ENCODE measurements around the gene ASPDH.

ASPDH gene

DNA sequence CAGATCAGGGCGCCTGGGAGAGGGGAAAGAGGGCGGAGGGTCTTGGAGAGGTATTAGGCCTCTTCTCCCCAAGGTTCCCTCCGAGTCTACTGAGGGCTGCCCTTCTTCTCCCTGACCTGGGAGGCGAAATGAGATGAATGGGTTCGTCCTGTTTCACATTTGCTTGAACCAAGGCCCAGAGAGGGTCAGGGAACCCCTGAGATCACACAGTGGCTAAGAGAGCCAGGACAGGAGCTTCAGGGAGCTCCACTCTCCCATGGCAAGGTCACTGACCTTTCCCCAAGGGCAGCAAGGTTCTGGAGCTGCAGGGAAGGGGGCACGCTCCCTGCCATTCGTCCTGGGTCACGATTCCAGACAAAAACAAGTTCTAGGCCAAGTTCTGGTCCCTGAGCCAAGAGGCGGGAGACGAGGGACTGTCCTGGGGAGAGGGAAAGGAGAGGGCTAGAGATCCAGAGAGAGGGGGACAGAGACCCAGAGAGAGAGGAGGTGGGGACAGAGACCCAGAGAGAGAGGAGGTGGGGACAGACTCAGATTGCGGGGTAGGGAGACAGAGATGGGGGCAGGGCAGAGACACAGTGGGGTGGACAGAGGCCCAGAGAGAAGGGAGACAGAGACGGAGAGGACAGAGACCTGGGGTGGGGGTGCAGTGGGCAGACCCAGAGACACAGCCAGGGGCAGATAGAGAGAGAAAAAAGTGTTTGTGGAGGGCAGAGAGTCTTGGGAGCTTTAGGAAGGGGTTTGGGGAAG is 541 bp downstream of the ASPDH start:
- DNase-seq: no peak

GRCh38 chr19:50512112-50512998 is 1.4 kb downstream of the ASPDH start:
- no peak for DNase-seq

GRCh38 chr19:50511069-50511822 is 2.5 kb downstream of the ASPDH start, which contains the start of gene JOSD2:
JOSD2 (minus strand) TSS chr19:50511191; CDS start chr19:50510431, 760 bp downstream.
- DNase-seq: peak; percentile 99

- DNase-seq: no peak
Measured at GRCh38 chr19:50510700-50511068, 3.0 kb downstream of the ASPDH start.

DNA sequence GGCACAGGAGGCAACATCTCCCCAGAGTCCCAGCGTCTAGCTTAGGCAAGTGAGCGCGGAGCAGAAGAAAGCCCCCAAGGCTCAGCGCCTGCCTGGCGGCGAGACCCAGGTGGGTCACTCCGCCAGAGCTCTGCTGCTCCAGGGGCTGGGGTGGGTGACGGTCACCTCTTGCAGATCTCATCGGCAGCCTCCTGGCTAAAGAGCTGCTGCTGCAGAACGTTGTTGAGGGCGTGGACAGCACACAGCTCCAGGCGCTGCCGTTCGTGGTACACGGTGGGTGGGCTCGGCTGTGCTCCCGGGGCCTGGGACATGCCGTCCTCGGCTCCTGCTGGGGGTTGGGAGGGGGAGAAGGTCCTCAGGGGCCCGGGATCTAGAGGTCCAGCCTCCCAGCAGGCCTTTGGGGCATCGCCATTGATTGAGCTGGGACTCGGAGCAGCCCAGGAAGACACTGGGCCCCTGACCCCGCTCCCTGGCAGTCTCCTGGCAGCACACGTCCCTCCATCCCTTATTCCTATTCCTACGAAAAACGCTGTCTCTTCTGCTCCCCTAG is 3.5 kb downstream of the ASPDH start:
- no peak for DNase-seq

DNA sequence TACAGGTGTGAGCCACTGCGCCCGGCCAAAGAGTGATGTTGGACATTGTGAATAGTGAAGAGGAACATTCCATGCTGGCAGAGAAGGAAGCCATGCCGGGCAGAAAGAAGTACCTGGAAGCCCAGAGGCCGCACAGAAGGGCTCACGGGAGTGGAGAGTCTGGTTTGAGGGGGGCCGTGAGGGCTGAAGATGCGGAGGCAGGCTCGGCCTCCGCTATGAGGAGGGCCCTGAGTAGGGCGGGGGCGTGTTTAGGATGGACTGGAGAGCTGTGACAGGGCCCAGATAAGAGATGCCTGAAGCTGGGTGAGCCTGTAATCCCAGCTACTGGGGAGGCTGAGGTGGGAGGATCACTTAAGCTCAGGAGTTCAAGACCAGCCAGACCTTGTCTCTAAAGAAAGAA is 4.3 kb downstream of the ASPDH start:
- no peak for DNase-seq

GRCh38 chr19:50508843-50509190 is 4.9 kb downstream of the ASPDH start:
- DNase-seq: no peak

GRCh38 chr19:50507376-50507775 is 6.3 kb downstream of the ASPDH start:
- DNase-seq: no peak

DNA sequence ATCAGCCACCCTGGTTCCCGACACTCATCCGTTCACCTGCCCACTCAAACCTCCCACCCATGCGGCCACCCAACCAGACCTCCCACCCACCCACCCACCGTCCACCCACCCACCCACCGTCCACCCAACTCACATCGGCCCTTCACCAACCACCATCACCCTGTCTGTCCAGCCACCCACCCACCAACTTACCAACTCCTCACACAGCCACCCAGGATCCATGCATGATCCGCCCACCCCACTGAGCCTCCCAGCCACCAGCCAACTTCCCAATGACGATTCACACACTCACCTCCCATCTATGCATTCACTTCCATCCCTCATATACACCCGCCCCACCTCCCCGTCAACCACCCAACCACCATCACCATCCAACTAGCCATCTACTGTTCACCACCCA is 7.0 kb downstream of the ASPDH start:
- DNase-seq: no peak

DNA sequence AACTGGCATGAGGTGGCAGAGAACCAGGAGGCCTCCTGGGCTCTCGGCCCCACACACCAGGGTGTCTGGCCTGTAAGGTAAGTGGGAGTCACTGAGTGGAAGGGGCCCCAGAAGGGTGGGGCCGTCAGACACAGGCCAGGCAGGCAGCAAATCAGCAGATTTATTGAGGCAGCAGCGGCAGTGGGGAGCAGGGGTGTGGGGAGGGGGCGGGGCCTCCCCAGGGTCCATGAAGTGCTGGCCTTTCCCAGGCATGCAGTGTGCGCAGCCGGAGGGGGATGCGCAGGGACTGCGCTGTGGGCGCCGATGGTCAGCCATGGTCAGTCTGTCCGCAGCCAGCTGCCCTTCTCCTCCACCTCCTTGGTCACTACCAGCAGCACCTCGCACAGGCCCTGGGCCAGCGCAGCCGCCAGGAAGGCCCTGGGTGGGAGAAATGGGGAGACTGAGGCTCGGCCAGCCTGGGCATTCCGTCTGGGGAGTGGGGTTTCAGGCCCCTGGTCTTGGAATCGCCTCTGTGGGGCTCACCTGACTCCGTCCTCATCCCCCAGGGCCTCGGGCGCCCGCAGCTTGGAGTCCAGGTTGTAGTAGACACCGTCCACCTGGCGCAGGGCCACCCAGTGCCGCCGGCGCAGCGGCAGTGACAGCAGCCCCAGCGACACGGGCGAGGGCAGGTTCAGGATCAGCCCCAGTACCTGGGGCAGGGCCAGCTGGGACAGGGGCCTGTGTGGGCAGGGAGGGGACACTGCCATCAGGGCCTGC is 7.7 kb downstream of the ASPDH start:
- DNase-seq: no peak

DNA sequence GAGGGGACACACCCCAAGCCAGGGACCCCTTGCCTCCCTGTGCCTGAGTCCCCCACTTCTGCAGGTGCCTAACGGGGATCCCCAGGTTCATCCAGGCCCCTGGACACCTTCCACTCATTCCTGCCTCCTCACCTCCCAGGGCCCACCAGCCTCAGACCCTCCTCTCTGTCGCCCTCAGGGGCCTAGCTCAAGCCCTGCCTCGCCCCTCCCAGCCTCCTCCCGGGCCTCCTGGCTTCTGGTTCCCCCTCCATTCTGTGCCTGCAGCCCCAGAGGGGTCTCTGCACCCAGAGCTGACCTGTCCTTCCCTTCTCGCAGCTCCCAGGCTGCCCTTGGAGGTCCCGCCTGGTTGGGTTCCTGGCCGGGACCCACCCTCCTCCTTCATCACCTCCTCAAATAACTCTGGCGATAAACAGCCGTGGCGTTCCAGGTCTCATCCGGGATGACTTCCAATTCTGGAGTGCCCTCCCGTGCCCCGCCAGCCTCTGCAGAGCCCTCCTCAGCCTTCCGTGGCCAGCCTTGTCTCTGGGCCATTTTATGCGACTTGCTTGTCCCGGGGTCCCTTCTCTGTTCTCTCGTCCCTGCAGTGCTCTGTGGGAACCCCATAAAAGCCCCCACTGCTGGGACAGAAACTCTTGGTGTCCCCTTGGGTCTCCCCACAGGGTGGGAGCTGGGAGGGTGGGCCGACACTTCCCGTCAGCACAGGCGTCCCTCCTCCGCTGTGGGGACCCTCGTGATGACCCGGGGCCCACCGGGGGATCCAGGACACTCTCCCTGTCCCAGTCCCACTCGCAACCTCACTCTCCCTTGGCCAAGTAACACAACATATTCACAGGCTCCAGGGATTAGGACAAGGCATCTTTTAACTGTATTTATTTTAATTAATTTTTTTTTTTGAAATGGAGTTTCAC is 11.9 kb downstream of the ASPDH start:
- no peak for DNase-seq

DNA sequence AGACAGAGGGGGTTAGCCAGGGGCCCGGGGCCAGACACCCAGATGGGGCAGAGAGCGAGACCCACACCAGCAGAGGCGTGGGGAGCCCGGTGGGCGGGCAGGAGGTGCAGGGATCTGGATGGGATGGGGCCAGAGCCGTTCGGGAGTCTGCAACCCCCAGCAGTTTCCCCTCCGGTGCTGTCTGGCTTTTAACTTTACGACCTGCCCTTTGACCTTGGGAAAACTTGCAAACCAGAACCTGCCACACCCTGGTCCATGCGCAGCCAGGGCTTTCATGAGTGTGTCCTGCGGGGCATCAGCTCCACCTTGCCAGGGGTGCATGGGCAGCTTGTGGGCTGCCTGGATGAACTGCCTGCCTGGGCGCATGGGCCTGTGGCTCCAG is 12.5 kb downstream of the ASPDH start:
- DNase-seq: no peak

DNA sequence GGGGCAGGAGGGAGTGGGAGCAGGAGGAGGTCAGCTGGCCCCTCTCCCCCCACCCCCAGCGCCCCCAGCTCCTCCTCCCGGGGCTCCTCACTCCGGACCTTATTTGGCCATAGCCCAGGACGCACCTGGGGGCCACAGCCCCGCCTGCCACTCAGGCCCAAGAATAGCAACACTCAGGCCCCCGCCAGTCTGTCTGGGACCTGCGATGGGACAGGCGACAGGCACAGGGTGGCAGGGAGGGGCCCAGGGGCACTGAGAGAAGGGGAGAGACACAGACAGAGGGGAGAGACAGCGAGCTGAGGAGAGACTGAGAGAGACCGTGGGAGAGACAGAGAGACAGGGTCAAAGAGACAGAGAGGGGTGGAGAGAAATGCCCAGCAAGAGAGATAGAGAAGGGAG is 13.0 kb downstream of the ASPDH start:
- DNase-seq: no peak

DNA sequence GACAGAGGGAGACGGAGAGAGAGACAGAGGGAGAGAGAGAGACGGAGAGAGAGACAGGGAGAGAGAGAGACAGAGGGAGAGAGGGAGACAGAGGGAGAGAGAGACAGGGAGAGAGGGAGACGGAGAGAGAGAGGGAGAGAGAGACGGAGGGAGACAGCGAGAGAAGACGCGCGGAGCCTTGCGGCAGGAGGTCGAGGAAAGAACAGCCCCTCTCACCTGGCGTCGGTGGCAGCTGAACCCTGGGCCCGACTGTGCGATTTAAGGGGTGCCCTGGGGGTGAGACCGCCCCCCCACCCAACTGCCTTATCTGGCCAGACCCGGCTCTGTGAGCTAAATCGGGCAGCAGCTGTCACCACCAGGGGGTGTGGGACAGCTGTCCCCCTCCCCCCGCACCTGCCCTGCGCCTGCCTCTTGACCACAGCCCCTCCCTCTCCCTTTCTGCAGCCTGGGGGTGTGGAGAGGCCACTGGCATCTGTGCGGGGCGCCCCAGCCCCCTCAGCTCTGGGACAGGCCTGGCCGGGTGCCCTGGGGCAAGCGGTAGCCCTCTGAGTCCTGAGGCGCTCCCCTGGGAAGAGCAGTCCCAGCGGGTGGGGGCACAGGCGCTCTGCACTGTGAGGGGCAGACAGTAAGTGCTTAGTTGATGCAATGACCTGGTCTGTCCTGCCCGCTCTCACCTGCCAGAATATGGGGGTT is 13.5 kb downstream of the ASPDH start:
- no peak for DNase-seq

GRCh38 chr19:50498219-50499056 is 15.3 kb downstream of the ASPDH start:
- no peak for DNase-seq

- no peak for DNase-seq
Measured at GRCh38 chr19:50497022-50497405, 16.7 kb downstream of the ASPDH start.

DNA sequence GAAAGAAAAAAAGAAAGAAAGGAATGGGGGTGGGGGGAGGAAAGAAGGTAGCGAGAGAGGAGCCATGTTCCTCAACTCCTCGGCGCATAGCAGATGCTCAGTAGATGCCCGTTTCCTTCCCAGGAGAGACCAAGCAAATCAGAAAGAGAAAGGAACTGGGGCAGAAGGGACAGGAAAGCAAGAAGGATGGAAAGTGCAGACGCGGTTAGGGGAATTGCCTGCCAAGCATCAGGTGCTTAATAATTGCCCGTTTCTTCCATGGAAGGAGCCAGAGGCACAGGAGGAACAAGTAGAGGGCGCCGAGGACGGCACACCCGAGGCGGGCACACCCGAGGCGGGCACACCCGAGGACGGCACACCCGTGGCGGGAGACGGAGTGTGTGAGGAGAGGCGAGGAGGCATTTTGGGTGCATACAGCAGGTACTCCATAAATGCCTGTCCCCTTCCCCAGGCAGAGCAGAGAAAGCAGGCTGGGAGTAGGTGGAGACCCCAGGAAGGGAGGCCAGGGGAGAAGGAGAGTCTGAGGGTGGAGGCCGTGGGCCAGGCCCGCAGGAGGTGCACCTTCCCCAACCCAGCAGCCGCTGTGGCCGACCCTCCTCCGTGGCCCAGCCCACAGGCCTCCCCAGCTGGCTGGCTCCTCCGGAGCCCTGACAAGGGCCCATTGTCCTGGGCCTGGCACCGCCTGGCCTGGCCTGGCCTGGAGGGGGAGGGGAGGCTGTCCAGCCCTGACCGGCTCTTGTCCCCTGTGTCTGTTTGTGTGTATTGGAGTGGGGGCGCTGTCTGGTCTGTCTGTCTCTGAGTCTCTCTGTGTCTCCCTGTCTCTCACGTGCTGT is 17.3 kb downstream of the ASPDH start:
- no peak for DNase-seq

- no peak for DNase-seq
Measured at GRCh38 chr19:50495020-50495531, 18.6 kb downstream of the ASPDH start.

Measured in CD4-positive, alpha-beta T cell treated with Interleukin-21 for 1 hour (primary cell).